Measurements from ENCODE around the gene PHYHD1. TPM values are rescaled to one million over a fixed set of nuclear protein-coding genes. Genes with fewer than 3 reads are reported as not detected.
A peak's percentile ranks its signal among the peaks of the same experiment; 100 is the strongest.

PHYHD1 gene
- polyA plus RNA-seq, 1 donor (not counting 4 experiments of a cell fraction or from before 2014, with no cell fraction given) = 4.7 TPM

GRCh38 chr9:128986671-128987070 is 65.9 kb downstream of the PHYHD1 start:
- peaks cover 17% of the 10 kb centered on the region for H3K4me1 ChIP-seq (ENCODE audit: control insufficient read depth, extremely low read depth, insufficient read depth, low read length)
- no peak overlapping the region for H3K27ac ChIP-seq (ENCODE audit: control insufficient read depth, insufficient read depth, low read length)
- TF ChIP-seq CTCF (optimal IDR thresholded peaks at IDR 0.05 in 1 of 3, IDR thresholded peaks at IDR 0.05 in 1 of 3, conservative IDR thresholded peaks at IDR 0.05 in 1 of 3; ENCODE audit: extremely low read depth in 1 of 3, insufficient read depth in 2 of 3, low read length in 3 of 3) (no peak), EZH2 (IDR thresholded peaks at IDR 0.05; ENCODE audit: low read length) (no peak)
- H3K4me2 ChIP-seq (ENCODE audit: control insufficient read depth, extremely low read depth, insufficient read depth, low read depth, low read length) = no peak overlapping the region
- no peaks in the 10 kb centered on the region for H3K9me3 ChIP-seq (ENCODE audit: control insufficient read depth, low read depth, low read length)
- H3K79me2 ChIP-seq (ENCODE audit: control insufficient read depth, insufficient read depth, low read length) = no peaks in the 10 kb centered on the region
- dilution Hi-C loops (cut with MboI; ENCODE audit: extremely low pct_ligation_motif_present, low sequenced_read_pairs) = no loop called here
- no peaks in the 10 kb centered on the region for H3K27me3 ChIP-seq (ENCODE audit: control insufficient read depth, extremely low read depth, insufficient read depth, low read length)
- FAIRE-seq = no peak
- H3K9ac ChIP-seq (ENCODE audit: control insufficient read depth, extremely low read depth, insufficient read depth, low read length) = no peak overlapping the region
- no peaks in the 10 kb centered on the region for H3K9me1 ChIP-seq (ENCODE audit: control insufficient read depth, extremely low read depth, insufficient read depth, low read length)
- DNase-seq (ENCODE audit: low read depth, low spot score) = no peak
- no peaks in the 10 kb centered on the region for H4K20me1 ChIP-seq (ENCODE audit: control insufficient read depth, extremely low read depth, insufficient read depth, low read length)
- H3K4me3 ChIP-seq (ENCODE audit: control insufficient read depth in 2 of 3, extremely low read depth in 1 of 3, insufficient read depth in 2 of 3, low read depth in 1 of 3, low read length in 3 of 3) = no peak overlapping the region
- H3K36me3 ChIP-seq (ENCODE audit: control insufficient read depth in 2 of 2, extremely low read depth in 1 of 2, insufficient read depth in 2 of 2, low read length in 2 of 2) = peaks cover 27 to 28% of the 10 kb centered on the region in 2 experiments
- no peak overlapping the region for H2AFZ ChIP-seq (ENCODE audit: control insufficient read depth, low read length)

- Histone ChIP-seq H3K4me2 (ENCODE audit: control insufficient read depth, extremely low read depth, insufficient read depth, low read depth, low read length) (peak overlapping the region; percentile 50), H3K9me1 (ENCODE audit: control insufficient read depth, extremely low read depth, insufficient read depth, low read length) (no peaks in the 10 kb centered on the region), H4K20me1 (ENCODE audit: control insufficient read depth, extremely low read depth, insufficient read depth, low read length) (no peaks in the 10 kb centered on the region), H3K27ac (ENCODE audit: control insufficient read depth, insufficient read depth, low read length) (peak overlapping the region; percentile 68), H3K36me3 (ENCODE audit: control insufficient read depth in 2 of 2, extremely low read depth in 1 of 2, insufficient read depth in 2 of 2, low read length in 2 of 2) (peaks cover 24% of the 10 kb centered on the region in 2 experiments), H3K9me3 (ENCODE audit: control insufficient read depth, low read depth, low read length) (no peaks in the 10 kb centered on the region), H3K79me2 (ENCODE audit: control insufficient read depth, insufficient read depth, low read length) (no peaks in the 10 kb centered on the region), H3K27me3 (ENCODE audit: control insufficient read depth, extremely low read depth, insufficient read depth, low read length) (no peaks in the 10 kb centered on the region), H2AFZ (ENCODE audit: control insufficient read depth, low read length) (no peak overlapping the region), H3K4me1 (ENCODE audit: control insufficient read depth, extremely low read depth, insufficient read depth, low read length) (peaks cover 17% of the 10 kb centered on the region), H3K4me3 (ENCODE audit: control insufficient read depth in 2 of 3, extremely low read depth in 1 of 3, insufficient read depth in 2 of 3, low read depth in 1 of 3, low read length in 3 of 3) (no peak overlapping the region), H3K9ac (ENCODE audit: control insufficient read depth, extremely low read depth, insufficient read depth, low read length) (peak overlapping the region; percentile 19)
- no peak for TF ChIP-seq EZH2 (IDR thresholded peaks at IDR 0.05; ENCODE audit: low read length)
- peak in 1 of 3 experiments; percentile 13 for TF ChIP-seq CTCF (optimal IDR thresholded peaks at IDR 0.05 in 1 of 3, IDR thresholded peaks at IDR 0.05 in 1 of 3, conservative IDR thresholded peaks at IDR 0.05 in 1 of 3; ENCODE audit: extremely low read depth in 1 of 3, insufficient read depth in 2 of 3, low read length in 3 of 3)
- FAIRE-seq (peak; percentile 90), DNase-seq (ENCODE audit: low read depth, low spot score) (peak; percentile 19)
- dilution Hi-C loops (cut with MboI; ENCODE audit: extremely low pct_ligation_motif_present, low sequenced_read_pairs) = no loop called here
Measured at GRCh38 chr9:128987805-128988204, 67.0 kb downstream of the PHYHD1 start.

Other genes starting within 250 kb of the PHYHD1 start
- gene SET, start 231.8 kb upstream of the PHYHD1 start, polyA plus RNA-seq = 126 to 267 TPM (median 198 TPM) in 3 replicates
- gene PKN3, start 218.5 kb upstream of the PHYHD1 start, polyA plus RNA-seq = 1.2 to 3.0 TPM (median 1.3 TPM) in 3 replicates
- 24.1 to 46.3 TPM (median 36.3 TPM) in 3 replicates for gene ZDHHC12, start 196.9 kb upstream of the PHYHD1 start, polyA plus RNA-seq
- gene ZER1, start 149.1 kb upstream of the PHYHD1 start, polyA plus RNA-seq = 14.9 to 25.4 TPM (median 19.6 TPM) in 3 replicates
- 12.8 to 25.1 TPM (median 14.1 TPM) in 3 replicates for gene TBC1D13, start 133.7 kb upstream of the PHYHD1 start, polyA plus RNA-seq
- 10.1 to 18.5 TPM (median 10.2 TPM) in 3 replicates for gene ENDOG, start 102.5 kb upstream of the PHYHD1 start, polyA plus RNA-seq
- gene SPOUT1, start 91.2 kb upstream of the PHYHD1 start, polyA plus RNA-seq = 22.0 to 27.5 TPM (median 26.5 TPM) in 3 replicates
- 10.9 to 13.9 TPM (median 13.9 TPM) in 3 replicates for gene KYAT1, start 39.0 kb upstream of the PHYHD1 start, polyA plus RNA-seq
- 88.3 to 127 TPM (median 109 TPM) in 3 replicates for gene LRRC8A, start 38.8 kb upstream of the PHYHD1 start, polyA plus RNA-seq
- 21.8 to 33.5 TPM (median 27.1 TPM) in 3 replicates for gene DOLK, start 26.6 kb downstream of the PHYHD1 start, polyA plus RNA-seq
- gene NUP188, start 26.7 kb downstream of the PHYHD1 start, polyA plus RNA-seq = 25.6 to 56.3 TPM (median 31.1 TPM) in 3 replicates
- 37.1 to 75.7 TPM (median 41.2 TPM) in 3 replicates for gene SH3GLB2, start 107.3 kb downstream of the PHYHD1 start, polyA plus RNA-seq
- 8.5 to 15.0 TPM (median 9.5 TPM) in 3 replicates for gene MIGA2, start 115.6 kb downstream of the PHYHD1 start, polyA plus RNA-seq
- gene DOLPP1, start 160.1 kb downstream of the PHYHD1 start, polyA plus RNA-seq = 14.2 to 17.7 TPM (median 16.7 TPM) in 3 replicates
- gene CRAT, start 189.8 kb downstream of the PHYHD1 start, polyA plus RNA-seq = 6.5 to 12.5 TPM (median 8.2 TPM) in 3 replicates
- gene PTPA, start 190.4 kb downstream of the PHYHD1 start, polyA plus RNA-seq = 86.8 to 127 TPM (median 98.0 TPM) in 3 replicates

Data from keratinocyte (primary cell).